Peyer's patch (tissue), 4 donors: Measurements from ENCODE around the gene RSU1.

Source experiments
- POLR2A ChIP-seq, 2 donors: fragments of 450-650 bp; IDR thresholded peaks; one replicate each; pipeline ENCODE4 v1.5.1; 2017; ENCODE audit warnings: antibody characterized with exemption in 2 of 2, mild to moderate bottlenecking in 2 of 2, moderate library complexity in 2 of 2
- TF ChIP-seq, protein P1 (sequence below), 6 experiments: fragments of 450-650 bp in 4 of 6; fragments of 200-600 bp in 2 of 6; sonication (generic) in 1 of 6; IDR thresholded peaks; one replicate each; pipeline ENCODE4 v1.5.1; 2017 to 2019; ENCODE audit warnings: antibody characterized with exemption in 6 of 6, mild to moderate bottlenecking in 3 of 6, moderate library complexity in 1 of 6

DNA sequence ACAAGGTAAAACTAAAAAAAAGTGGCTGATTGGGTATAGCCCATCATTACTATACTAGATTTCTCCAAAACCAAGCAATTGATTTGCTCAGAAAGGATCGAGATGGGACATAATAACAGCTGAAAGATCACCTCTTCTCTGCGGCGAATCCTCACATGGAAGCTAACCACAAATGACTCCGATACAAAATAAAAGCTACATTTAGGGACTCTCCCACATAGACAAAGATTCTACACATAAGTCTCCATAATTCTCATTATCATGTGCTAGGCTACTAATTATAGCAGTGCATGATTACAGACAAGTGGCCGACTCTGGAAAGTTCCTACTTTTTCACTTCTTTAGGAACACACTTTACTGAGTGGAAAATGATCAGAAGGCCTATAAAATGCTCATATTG, 116.9 kb downstream of the RSU1 start:
- TF ChIP-seq, protein P1, sequence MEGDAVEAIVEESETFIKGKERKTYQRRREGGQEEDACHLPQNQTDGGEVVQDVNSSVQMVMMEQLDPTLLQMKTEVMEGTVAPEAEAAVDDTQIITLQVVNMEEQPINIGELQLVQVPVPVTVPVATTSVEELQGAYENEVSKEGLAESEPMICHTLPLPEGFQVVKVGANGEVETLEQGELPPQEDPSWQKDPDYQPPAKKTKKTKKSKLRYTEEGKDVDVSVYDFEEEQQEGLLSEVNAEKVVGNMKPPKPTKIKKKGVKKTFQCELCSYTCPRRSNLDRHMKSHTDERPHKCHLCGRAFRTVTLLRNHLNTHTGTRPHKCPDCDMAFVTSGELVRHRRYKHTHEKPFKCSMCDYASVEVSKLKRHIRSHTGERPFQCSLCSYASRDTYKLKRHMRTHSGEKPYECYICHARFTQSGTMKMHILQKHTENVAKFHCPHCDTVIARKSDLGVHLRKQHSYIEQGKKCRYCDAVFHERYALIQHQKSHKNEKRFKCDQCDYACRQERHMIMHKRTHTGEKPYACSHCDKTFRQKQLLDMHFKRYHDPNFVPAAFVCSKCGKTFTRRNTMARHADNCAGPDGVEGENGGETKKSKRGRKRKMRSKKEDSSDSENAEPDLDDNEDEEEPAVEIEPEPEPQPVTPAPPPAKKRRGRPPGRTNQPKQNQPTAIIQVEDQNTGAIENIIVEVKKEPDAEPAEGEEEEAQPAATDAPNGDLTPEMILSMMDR (IDR thresholded peaks at IDR 0.05) = no peak
- TF ChIP-seq POLR2A (IDR thresholded peaks at IDR 0.05) = no peak
